GM12873 (cell line): ENCODE results near the gene CPNE2.

Experiments
- CTCF ChIP-seq: IDR thresholded peaks from 2 replicates; pipeline ENCODE4 v1.5.1; 2012; ENCODE audit warnings: low read depth, mild to moderate bottlenecking, moderate library complexity, low read length, control low read depth; ENCODE audit not compliant: insufficient read depth; ENCODE audit errors: missing control alignments

Gene CPNE2

DNA sequence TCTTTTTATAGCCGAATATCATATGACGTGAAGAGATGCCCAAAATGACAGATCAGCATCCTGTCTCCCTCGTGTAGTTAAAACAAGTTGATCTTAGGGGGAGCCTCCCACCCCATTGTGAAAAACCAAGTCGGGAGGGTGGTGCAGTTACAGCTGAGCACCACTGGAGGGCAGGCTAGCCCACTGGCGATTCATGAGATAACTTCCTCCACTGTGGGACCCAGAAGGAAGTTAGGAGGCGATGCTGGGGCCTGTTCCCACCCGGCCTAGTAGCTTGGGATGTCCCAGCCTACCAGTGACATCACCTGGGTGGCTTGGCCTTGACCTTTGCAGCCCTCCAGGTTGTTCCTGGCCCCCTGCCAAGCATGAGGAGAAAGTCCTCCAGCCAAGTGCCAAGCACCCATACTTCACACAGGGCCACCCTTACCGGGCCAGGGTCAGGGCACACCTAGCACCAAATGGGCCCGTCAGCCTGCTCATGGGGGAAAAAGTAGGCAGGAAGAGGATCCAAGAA lies 8.1 kb upstream of the CPNE2 start:
- TF ChIP-seq CTCF: peak; percentile 99

- TF ChIP-seq CTCF: no peak
These were observed 7.4 kb upstream of the CPNE2 start for GRCh38 chr16:57084996-57085395.

GRCh38 chr16:57087003-57087402 lies 5.4 kb upstream of the CPNE2 start:
- TF ChIP-seq CTCF: no peak

DNA sequence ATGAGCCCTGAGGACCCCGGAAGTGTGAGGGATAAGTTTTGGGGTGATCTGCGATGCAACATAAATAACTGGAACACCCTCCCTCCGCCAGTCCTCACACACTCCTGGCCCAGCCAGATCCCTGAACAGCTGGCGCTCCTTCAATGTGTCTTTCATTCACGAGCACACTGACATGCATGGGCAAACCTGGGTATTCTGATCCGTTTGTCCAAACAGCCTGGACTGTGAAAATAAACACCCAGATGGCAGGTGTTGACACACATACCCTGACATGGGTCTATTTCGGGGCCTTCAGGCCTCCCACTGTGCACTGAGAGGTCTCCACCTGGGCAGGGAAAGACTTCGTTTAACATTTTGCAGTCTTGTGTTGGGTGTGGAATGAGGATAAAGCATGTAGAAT lies 3.0 kb upstream of the CPNE2 start:
- no peak for TF ChIP-seq CTCF

- TF ChIP-seq CTCF: no peak
These were observed 996 bp upstream of the CPNE2 start for GRCh38 chr16:57091200-57091974.

DNA sequence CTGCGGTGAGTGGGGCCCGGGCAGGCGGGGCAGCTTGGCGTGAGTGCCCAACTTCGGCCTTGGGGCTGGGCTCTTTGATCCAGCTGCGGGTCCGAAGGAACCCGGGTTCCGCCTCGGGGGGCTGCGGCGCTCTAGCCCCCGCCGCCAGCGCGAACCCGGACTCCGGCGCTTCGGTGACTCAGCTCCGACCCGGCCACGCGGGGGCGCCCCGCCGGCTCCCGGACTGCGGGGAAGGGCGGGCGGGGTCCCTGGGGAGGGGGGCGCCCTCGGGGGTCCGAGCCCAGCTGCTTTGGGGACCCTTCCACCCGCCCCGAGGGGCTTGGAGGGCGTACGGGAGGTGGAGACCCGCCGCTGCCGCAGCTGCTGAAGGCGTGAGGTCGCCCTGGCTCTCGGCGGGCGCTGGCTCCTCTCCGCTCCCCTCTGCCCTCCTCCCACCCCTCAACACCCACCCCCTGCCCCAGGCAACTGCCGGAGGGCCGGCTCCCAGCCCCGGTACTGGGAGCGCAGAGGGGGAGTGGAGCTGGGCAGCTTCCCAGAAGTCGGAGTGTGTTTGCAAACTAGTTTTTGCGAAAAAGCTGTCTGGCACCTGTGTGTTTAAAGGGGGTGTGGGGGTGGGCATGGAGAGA lies 516 bp downstream of the CPNE2 start:
- peak; percentile 59 for TF ChIP-seq CTCF
